HG02678 (cell line): ENCODE measurements around the gene FAM156B.
A peak's percentile ranks its signal among the peaks of the same experiment; 100 is the strongest.
"Not testable (repeated sequence)": the region's sequence is repeated elsewhere in the genome, so short reads cannot be mapped to it uniquely, and the experiment has no call there.

ENCODE experiments used
- ATAC-seq: cut with Tn5 transposase; IDR thresholded peaks from one replicate; pipeline ENCODE4 v1.9.1; 2021; ENCODE audit warnings: mild to moderate bottlenecking, moderate library complexity; ENCODE audit not compliant: unreplicated experiment

The FAM156B gene

GRCh38 chrX:52923781-52924241 lies 26.7 kb downstream of the FAM156B start:
- ATAC-seq = peak; percentile 45

- ATAC-seq = not testable (repeated sequence)
Observed at GRCh38 chrX:52930214-52930613, 33.1 kb downstream of the FAM156B start.

GRCh38 chrX:52933213-52933612 lies 36.1 kb downstream of the FAM156B start:
- no peak for ATAC-seq

- ATAC-seq = no peak
Observed at GRCh38 chrX:52933976-52934703, 37.0 kb downstream of the FAM156B start.

GRCh38 chrX:52934704-52935469 lies 37.8 kb downstream of the FAM156B start:
- ATAC-seq = peak; percentile 96

GRCh38 chrX:52935470-52935784 lies 38.3 kb downstream of the FAM156B start:
- ATAC-seq = not testable (repeated sequence)

- ATAC-seq = not testable (repeated sequence)
Observed at GRCh38 chrX:52940704-52941103, 43.6 kb downstream of the FAM156B start.

GRCh38 chrX:52941728-52942127 lies 44.6 kb downstream of the FAM156B start:
- not testable (repeated sequence) for ATAC-seq

GRCh38 chrX:52945838-52946494 lies 48.8 kb downstream of the FAM156B start:
- ATAC-seq = not testable (repeated sequence)

- not testable (repeated sequence) for ATAC-seq
Observed at GRCh38 chrX:52947501-52947900, 50.4 kb downstream of the FAM156B start.

- ATAC-seq = not testable (repeated sequence)
Observed at GRCh38 chrX:52948265-52948664, 51.1 kb downstream of the FAM156B start.

- ATAC-seq = not testable (repeated sequence)
Observed at GRCh38 chrX:52949325-52949724, 52.2 kb downstream of the FAM156B start.

- not testable (repeated sequence) for ATAC-seq
Observed at GRCh38 chrX:52949884-52950283, 52.8 kb downstream of the FAM156B start.
